ENCODE measurements around the gene TAF11.

Gene TAF11

DNA sequence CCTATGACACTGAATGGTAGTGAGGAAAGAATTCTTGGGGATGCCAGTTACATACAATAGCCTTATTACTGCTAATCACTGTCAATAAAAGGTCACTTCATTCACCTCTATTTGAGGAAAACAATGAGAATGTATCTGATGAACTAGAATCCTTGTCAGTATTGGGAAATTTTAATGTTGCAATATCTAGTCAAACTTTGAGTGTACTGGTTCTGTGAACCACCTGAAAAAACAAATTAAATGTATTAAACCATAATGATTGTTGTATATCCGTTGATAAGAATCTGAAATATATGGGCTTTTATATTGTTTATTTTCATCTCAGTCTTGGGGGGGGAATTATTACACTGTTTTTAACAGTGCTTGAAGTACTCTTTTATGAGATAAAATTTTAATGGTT lies 10.6 kb downstream of the TAF11 start:
- no peak overlapping the region for H3K4me3 ChIP-seq (ENCODE audit: low read depth, low read length)
- H3K9me3 ChIP-seq (ENCODE audit: severe bottlenecking) = no peaks in the 10 kb centered on the region
- TF ChIP-seq, protein P1, sequence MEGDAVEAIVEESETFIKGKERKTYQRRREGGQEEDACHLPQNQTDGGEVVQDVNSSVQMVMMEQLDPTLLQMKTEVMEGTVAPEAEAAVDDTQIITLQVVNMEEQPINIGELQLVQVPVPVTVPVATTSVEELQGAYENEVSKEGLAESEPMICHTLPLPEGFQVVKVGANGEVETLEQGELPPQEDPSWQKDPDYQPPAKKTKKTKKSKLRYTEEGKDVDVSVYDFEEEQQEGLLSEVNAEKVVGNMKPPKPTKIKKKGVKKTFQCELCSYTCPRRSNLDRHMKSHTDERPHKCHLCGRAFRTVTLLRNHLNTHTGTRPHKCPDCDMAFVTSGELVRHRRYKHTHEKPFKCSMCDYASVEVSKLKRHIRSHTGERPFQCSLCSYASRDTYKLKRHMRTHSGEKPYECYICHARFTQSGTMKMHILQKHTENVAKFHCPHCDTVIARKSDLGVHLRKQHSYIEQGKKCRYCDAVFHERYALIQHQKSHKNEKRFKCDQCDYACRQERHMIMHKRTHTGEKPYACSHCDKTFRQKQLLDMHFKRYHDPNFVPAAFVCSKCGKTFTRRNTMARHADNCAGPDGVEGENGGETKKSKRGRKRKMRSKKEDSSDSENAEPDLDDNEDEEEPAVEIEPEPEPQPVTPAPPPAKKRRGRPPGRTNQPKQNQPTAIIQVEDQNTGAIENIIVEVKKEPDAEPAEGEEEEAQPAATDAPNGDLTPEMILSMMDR (IDR thresholded peaks at IDR 0.05; ENCODE audit: low read depth, low read length) = no peak
- no peaks in the 10 kb centered on the region for H3K27me3 ChIP-seq (ENCODE audit: insufficient read depth, low read depth, severe bottlenecking)
- no peak for DNase-seq
- no peak overlapping the region for H3K27ac ChIP-seq
- peaks cover 84% of the 10 kb centered on the region for H3K36me3 ChIP-seq

DNA sequence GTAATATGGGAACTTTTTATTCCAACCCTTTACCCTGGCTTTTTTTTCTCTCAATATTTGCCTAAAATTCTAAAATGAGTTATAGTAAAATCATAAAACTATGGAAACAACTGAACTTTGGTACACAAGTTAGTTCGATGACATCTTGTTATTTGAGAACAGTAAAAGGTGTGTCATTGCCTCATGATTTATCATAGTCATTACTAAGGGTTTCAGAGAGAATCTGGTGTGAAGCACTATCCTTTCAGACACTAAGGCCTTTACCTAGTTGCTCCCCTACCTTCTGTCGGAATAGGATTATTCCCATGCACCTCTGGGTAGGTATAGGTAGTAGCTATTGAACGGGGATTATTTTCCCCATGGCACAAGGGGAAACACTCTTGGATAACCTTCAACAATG lies 11.4 kb downstream of the TAF11 start:
- TF ChIP-seq, protein P1 (IDR thresholded peaks at IDR 0.05; ENCODE audit: low read depth, low read length) = no peak
- no peaks in the 10 kb centered on the region for H3K27me3 ChIP-seq (ENCODE audit: insufficient read depth, low read depth, severe bottlenecking)
- H3K36me3 ChIP-seq = peaks cover 88% of the 10 kb centered on the region
- no peaks in the 10 kb centered on the region for H3K9me3 ChIP-seq (ENCODE audit: severe bottlenecking)
- DNase-seq = no peak
- H3K4me3 ChIP-seq (ENCODE audit: low read depth, low read length) = no peak overlapping the region
- no peak overlapping the region for H3K27ac ChIP-seq

DNA sequence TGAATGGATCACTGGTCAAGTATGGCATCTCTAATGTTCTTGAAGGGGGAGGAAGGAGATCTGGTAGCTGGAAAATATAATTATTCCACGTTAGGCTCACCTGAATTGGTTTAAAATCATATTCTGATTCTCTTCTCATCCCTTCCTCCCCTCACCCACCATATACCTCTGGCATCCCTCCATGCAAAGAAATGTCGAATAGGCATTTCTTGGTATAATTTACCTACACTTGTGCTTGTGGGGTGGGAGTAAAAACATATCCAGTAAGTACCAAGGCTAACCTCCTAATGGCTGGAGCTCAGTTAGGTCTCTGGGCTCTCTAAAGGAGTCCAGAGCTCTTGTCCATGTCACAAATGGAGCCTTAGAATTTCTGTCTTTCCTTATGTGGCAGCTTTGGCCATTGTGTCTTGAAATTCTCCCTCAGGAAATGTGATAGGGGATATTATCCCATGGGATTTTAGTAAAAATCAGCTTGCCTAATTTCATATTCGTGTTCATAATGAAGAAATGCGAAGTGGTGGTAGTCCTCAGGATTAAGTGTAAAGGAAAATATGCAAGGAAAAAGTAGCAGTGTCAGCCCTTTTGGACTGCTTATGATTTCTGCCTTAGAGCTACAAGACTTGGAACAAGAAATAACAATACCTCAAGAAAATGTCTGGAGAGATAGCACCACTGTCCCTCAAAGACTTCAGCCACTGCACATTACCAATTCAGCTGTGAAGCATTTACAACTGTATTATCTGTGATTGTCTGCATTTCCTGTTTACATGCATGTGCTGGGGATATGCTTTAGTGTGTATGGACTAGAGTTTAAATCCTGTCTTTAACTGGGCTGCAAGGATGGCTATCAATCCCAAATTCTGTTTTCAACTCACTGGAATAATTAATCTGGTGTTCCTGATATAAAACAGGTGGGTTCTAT lies 12.3 kb downstream of the TAF11 start:
- Histone ChIP-seq H3K36me3 (peaks cover 91% of the 10 kb centered on the region), H3K9me3 (ENCODE audit: severe bottlenecking) (no peaks in the 10 kb centered on the region), H3K27me3 (ENCODE audit: insufficient read depth, low read depth, severe bottlenecking) (no peaks in the 10 kb centered on the region), H3K27ac (no peak overlapping the region), H3K4me3 (ENCODE audit: low read depth, low read length) (no peak overlapping the region)
- TF ChIP-seq, protein P1 (IDR thresholded peaks at IDR 0.05; ENCODE audit: low read depth, low read length) = no peak
- DNase-seq = no peak

DNA sequence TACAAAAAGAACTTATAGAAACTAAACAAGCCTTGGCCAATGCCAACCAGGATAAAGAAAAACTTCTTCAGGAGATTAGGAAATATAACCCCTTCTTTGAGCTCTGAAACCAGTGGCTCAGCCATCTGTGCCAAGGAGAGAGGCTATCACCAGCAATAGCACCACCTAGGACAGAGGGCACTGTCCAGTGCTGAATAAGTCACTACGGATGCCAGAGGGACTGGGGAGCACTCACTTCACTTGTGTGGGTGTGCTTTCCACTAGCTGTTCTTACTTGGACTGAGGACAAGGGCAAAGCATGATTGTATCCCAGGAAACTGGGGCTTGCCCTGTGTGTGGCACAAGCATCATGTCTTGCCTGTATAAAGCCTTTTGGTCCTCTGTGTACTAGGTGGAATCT lies 15.5 kb downstream of the TAF11 start:
- TF ChIP-seq, protein P1 (IDR thresholded peaks at IDR 0.05; ENCODE audit: low read depth, low read length) = no peak
- H3K27me3 ChIP-seq (ENCODE audit: insufficient read depth, low read depth, severe bottlenecking) = no peaks in the 10 kb centered on the region
- H3K36me3 ChIP-seq = peaks cover 90% of the 10 kb centered on the region
- H3K4me3 ChIP-seq (ENCODE audit: low read depth, low read length) = no peak overlapping the region
- H3K27ac ChIP-seq = no peak overlapping the region
- H3K9me3 ChIP-seq (ENCODE audit: severe bottlenecking) = no peaks in the 10 kb centered on the region
- no peak for DNase-seq

DNA sequence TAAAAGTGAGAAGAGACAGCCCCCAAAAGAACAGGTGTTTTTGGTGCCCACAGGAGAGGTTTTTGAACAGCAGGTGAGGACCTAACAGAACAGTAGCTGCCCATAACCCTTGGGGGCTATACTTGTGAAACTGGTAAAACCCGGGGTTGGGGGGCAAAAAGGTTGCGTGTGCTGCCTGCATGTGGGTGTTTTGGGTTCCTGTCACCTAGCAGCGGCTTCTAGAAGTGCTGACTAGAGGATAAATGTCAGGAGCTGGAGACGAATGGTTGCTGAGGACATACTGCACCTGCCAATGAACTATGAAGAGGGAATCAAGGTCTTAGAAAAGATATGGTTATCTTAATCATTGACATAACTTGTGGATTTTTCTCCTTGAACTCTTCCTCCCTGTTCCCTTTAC lies 16.0 kb downstream of the TAF11 start:
- no peaks in the 10 kb centered on the region for H3K9me3 ChIP-seq (ENCODE audit: severe bottlenecking)
- no peak overlapping the region for H3K4me3 ChIP-seq (ENCODE audit: low read depth, low read length)
- H3K36me3 ChIP-seq = peaks cover 91% of the 10 kb centered on the region
- TF ChIP-seq, protein P1 (IDR thresholded peaks at IDR 0.05; ENCODE audit: low read depth, low read length) = no peak
- no peak for DNase-seq
- H3K27me3 ChIP-seq (ENCODE audit: insufficient read depth, low read depth, severe bottlenecking) = no peaks in the 10 kb centered on the region
- H3K27ac ChIP-seq = no peak overlapping the region
